B cell (primary cell): Measurements from ENCODE around the gene BMERB1. TPM values are rescaled to one million over a fixed set of nuclear protein-coding genes. Genes with fewer than 3 reads are reported as not detected.

Experiments
- ATAC-seq: fragments of 200-7000 bp; cut with Tn5 transposase; one replicate; pipeline ENCODE4 v1.10.0; 2021; ENCODE audit warnings: low read depth, mild to moderate bottlenecking, moderate number of reproducible peaks, moderate library complexity
- CTCF ChIA-PET: fragments of 350-600 bp; sonication (Branson Sonifier 250); formaldehyde crosslinking; loops from one replicate; lab custom pipeline; 2021; ENCODE audit warnings: antibody characterized with exemption, inconsistent platforms; lab: Charles Lee
- POLR2A ChIA-PET: fragments of 350-600 bp; sonication (Branson Sonifier 250); formaldehyde crosslinking; loops from one replicate; lab custom pipeline; 2021; ENCODE audit warnings: antibody characterized with exemption; lab: Charles Lee
- DNase-seq: peaks from one replicate; pipeline ENCODE4 v3.0.0; 2013
- H2AFZ ChIP-seq: 2 replicates; pipeline ENCODE4 v1.6.1; 2012; ENCODE audit warnings: mild to moderate bottlenecking, low read depth, low read length; ENCODE audit not compliant: insufficient read depth, poor library complexity, severe bottlenecking
- H3K27ac ChIP-seq, 2 donors: 1 replicate in 1 of 2; 2 replicates in 1 of 2; pipeline ENCODE4 v1.5.1; 2012 to 2013; ENCODE audit warnings: low read length in 2 of 2, mild to moderate bottlenecking in 2 of 2, moderate library complexity in 1 of 2
- H3K27me3 ChIP-seq, 4 experiments: fragments of 200-600 bp in 1 of 4; sonication (generic) in 1 of 4; replicated peaks in 1 of 4; 1 replicate in 2 of 4; 2 replicates in 2 of 4; pipeline versions ENCODE4 v1.6.1 to v1.7.0; 2013 to 2016; ENCODE audit warnings: low read length in 3 of 4, mild to moderate bottlenecking in 2 of 4, mixed read lengths in 1 of 4, moderate library complexity in 1 of 4; ENCODE audit not compliant: insufficient read depth in 4 of 4, control insufficient read depth in 3 of 4; ENCODE audit errors: control extremely low read depth in 1 of 4
- H3K36me3 ChIP-seq, 2 experiments: replicated peaks in 1 of 2; 1 replicate in 1 of 2; 2 replicates in 1 of 2; pipeline versions ENCODE4 v1.6.1 to v1.7.1; 2013; ENCODE audit warnings: low read length in 1 of 2; ENCODE audit not compliant: insufficient read depth in 2 of 2, control insufficient read depth in 1 of 2; ENCODE audit errors: control extremely low read depth in 1 of 2, extremely low read depth in 1 of 2
- H3K4me1 ChIP-seq, 2 donors: fragments of 200-600 bp in 1 of 2; sonication (generic) in 1 of 2; 1 replicate in 1 of 2; 2 replicates in 1 of 2; pipeline versions ENCODE4 v1.5.1 to v1.6.1; 2013 to 2017; ENCODE audit warnings: low read length in 2 of 2; ENCODE audit not compliant: control insufficient read depth in 2 of 2, insufficient read depth in 2 of 2
- H3K4me2 ChIP-seq: replicated peaks from 2 replicates; pipeline ENCODE3; 2012; ENCODE audit warnings: mild to moderate bottlenecking, low read depth, low read length; ENCODE audit not compliant: poor library complexity, severe bottlenecking
- H3K4me3 ChIP-seq, 5 experiments: fragments of 200-600 bp in 1 of 5; sonication (generic) in 1 of 5; 1 replicate in 3 of 5; 2 replicates in 2 of 5; pipeline versions ENCODE4 v1.5.1 to v1.7.0; 2011 to 2016; ENCODE audit warnings: low read length in 4 of 5, mild to moderate bottlenecking in 4 of 5, low read depth in 2 of 5, control low read depth in 1 of 5, moderate library complexity in 1 of 5; ENCODE audit not compliant: insufficient read depth in 1 of 5; ENCODE audit errors: control extremely low read depth in 1 of 5, extremely low read depth in 1 of 5
- H3K79me2 ChIP-seq: fragments of 200-600 bp; sonication (generic); one replicate; pipeline ENCODE4 v1.6.0; 2016; ENCODE audit warnings: low read length; ENCODE audit not compliant: control insufficient read depth, insufficient read depth
- H3K9ac ChIP-seq: fragments of 200-600 bp; sonication (generic); 2 replicates; pipeline ENCODE4 v1.6.1; 2017; ENCODE audit warnings: mild to moderate bottlenecking, low read length, moderate library complexity
- H3K9me3 ChIP-seq, 3 donors: one replicate each; pipeline versions ENCODE4 v1.6.1 to v1.7.1; 2013; ENCODE audit warnings: low read length in 2 of 3; ENCODE audit not compliant: control insufficient read depth in 2 of 3, insufficient read depth in 1 of 3; ENCODE audit errors: control extremely low read depth in 1 of 3
- H4K20me1 ChIP-seq: 2 replicates; pipeline ENCODE4 v1.6.0; 2012; ENCODE audit warnings: mild to moderate bottlenecking, low read length; ENCODE audit not compliant: insufficient read depth, control insufficient read depth, poor library complexity, severe bottlenecking
- H3K27ac Mint-ChIP-seq: one replicate; pipeline ENCODE4 v1.8.0; 2021; ENCODE audit warnings: mixed read lengths
- H3K27me3 Mint-ChIP-seq: one replicate; pipeline ENCODE4 v1.8.0; 2021; ENCODE audit warnings: mixed read lengths
- H3K4me1 Mint-ChIP-seq: one replicate; pipeline ENCODE4 v1.8.0; 2021; ENCODE audit warnings: mixed read lengths
- H3K4me3 Mint-ChIP-seq: one replicate; pipeline ENCODE4 v1.8.0; 2021; ENCODE audit warnings: mixed read lengths
- H3K9me3 Mint-ChIP-seq: one replicate; pipeline ENCODE4 v1.8.0; 2022; ENCODE audit warnings: mixed read lengths; ENCODE audit not compliant: insufficient read depth
- EZH2 ChIP-seq: IDR thresholded peaks from 2 replicates; pipeline ENCODE4 v1.6.1; 2012; ENCODE audit warnings: borderline replicate concordance, low read depth, mild to moderate bottlenecking, moderate library complexity, low read length; ENCODE audit not compliant: insufficient read depth, poor library complexity, severe bottlenecking
- WGBS: methylation state at CpG from one replicate; pipeline ENCODE4 v1.1.5; 2013; ENCODE audit warnings: missing lambda C conversion rate; ENCODE audit not compliant: insufficient coverage; 5-methylcytosine and 5-hydroxymethylcytosine counted together
- intact Hi-C: fragments of 100-400 bp; cut with micrococcal nuclease; formaldehyde crosslinking; loops from one replicate; pipeline ENCODE4 v1.10.0; 2022
- polyA plus RNA-seq: library from polyadenylated mRNA; depleted of rRNA; stranded (reverse); fragments of >200 nt; gene quantifications from 2 replicates; pipeline ENCODE4 v1.2.3, GENCODE V29; 2012
- total RNA-seq, 2 donors: library from RNA; stranded (reverse); fragments of 120-200 nt in 1 of 2; gene quantifications; 1 replicate in 1 of 2; 2 replicates in 1 of 2; pipeline versions ENCODE4 v1.2.3 to v1.2.4, GENCODE V29; 2013 to 2022
- TF ChIP-seq, protein P1 (sequence below): fragments of 200-600 bp; IDR thresholded peaks from one replicate; pipeline ENCODE4 v1.8.0; 2022; ENCODE audit warnings: antibody characterized with exemption, mild to moderate bottlenecking

Gene BMERB1
- total and polyA plus RNA-seq, 2 donors (not counting 1 experiment from before 2014, with no cell fraction given) = 2.2 to 11.2 TPM

DNA sequence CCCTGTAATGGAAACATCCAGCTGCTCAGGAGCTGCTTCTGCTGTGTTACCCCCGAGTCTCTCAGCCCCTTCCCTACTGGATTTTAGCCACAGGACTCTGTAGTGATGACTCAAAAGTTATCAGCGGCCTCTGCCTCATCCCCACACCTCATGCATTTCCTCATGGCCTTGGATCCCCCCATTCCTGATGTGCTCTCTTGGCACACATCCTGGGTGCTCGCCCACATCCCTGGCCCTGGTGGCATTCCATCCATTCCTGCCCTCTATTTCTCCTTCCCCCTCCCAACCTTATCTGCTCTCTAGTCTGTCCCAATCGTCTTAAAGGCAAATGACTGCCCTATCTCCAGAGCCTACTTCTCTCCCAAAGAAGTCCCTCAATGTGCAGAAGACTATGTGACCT is 184.0 kb downstream of the BMERB1 start:
- ChIA-PET CTCF (interaction anchor here (0.9 kb wide), 1 partner anchor 10 kb away, joined by 4 read pairs; no protein-coding TSS in a partner anchor), POLR2A (no interaction called here)
- intact Hi-C loops = no loop called here
- no peak overlapping the region for H3K4me2 ChIP-seq
- ATAC-seq = no peak
- H3K27me3 Mint-ChIP-seq = no peaks in the 10 kb centered on the region
- H3K36me3 ChIP-seq = peaks cover 9 to 86% of the 10 kb centered on the region in 2 experiments
- TF ChIP-seq, protein P1, sequence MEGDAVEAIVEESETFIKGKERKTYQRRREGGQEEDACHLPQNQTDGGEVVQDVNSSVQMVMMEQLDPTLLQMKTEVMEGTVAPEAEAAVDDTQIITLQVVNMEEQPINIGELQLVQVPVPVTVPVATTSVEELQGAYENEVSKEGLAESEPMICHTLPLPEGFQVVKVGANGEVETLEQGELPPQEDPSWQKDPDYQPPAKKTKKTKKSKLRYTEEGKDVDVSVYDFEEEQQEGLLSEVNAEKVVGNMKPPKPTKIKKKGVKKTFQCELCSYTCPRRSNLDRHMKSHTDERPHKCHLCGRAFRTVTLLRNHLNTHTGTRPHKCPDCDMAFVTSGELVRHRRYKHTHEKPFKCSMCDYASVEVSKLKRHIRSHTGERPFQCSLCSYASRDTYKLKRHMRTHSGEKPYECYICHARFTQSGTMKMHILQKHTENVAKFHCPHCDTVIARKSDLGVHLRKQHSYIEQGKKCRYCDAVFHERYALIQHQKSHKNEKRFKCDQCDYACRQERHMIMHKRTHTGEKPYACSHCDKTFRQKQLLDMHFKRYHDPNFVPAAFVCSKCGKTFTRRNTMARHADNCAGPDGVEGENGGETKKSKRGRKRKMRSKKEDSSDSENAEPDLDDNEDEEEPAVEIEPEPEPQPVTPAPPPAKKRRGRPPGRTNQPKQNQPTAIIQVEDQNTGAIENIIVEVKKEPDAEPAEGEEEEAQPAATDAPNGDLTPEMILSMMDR = no peak
- TF ChIP-seq EZH2 = no peak
- no peak overlapping the region for H3K4me3 Mint-ChIP-seq
- H3K27ac ChIP-seq = no peak overlapping the region
- DNase-seq = no peak
- H3K9me3 Mint-ChIP-seq = no peaks in the 10 kb centered on the region
- peak overlapping the region; percentile 42 for H3K27ac Mint-ChIP-seq
- H2AFZ ChIP-seq = no peak overlapping the region
- WGBS = 92% methylated on average over 4 of the region's 4 CpGs
- no peak overlapping the region for H3K4me3 ChIP-seq
- H3K27me3 ChIP-seq = no peaks in the 10 kb centered on the region
- no peaks in the 10 kb centered on the region for H3K9me3 ChIP-seq
- H3K9ac ChIP-seq = no peak overlapping the region
- peaks cover 22% of the 10 kb centered on the region for H3K79me2 ChIP-seq
- no peaks in the 10 kb centered on the region for H3K4me1 ChIP-seq
- peaks cover 24% of the 10 kb centered on the region for H4K20me1 ChIP-seq
- peaks cover 4% of the 10 kb centered on the region for H3K4me1 Mint-ChIP-seq

DNA sequence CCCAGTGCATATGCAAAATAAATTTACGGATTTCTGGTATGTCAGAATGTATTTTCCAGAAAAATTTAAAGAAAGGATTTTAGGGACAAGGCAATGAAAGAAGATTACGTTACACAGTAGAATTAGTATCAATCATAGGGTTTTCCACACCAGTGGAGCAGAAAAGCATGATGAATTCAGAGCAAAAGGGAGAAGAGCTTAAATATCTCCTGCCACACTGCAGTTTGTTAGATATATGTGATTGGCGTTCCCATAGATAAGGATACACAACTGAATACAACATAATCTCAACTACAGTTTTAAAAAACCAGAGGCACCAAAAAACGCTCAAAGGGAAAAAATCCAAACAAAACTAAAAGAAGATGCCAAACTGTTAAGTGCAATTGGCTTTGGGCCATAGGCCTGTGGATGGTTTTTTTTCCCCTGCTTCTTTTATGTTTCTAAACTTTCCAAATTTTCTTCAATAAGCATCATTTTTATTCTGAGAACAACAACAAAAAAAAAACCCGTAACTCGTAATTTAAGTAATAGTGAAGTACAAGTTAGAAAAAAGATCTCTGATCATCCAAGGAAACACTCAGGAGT is 186.3 kb downstream of the BMERB1 start:
- no peaks in the 10 kb centered on the region for H3K9me3 Mint-ChIP-seq
- Histone ChIP-seq H3K79me2 (peaks cover 45% of the 10 kb centered on the region), H3K9me3 (no peaks in the 10 kb centered on the region), H2AFZ (no peak overlapping the region), H3K4me1 (no peaks in the 10 kb centered on the region), H3K36me3 (peaks cover 9 to 97% of the 10 kb centered on the region in 2 experiments), H3K27ac (no peak overlapping the region), H3K27me3 (no peaks in the 10 kb centered on the region), H3K4me3 (no peak overlapping the region), H3K9ac (no peak overlapping the region), H3K4me2 (no peak overlapping the region), H4K20me1 (peaks cover 40% of the 10 kb centered on the region)
- WGBS = no CpG with 5 or more reads among the region's 6 CpGs
- POLR2A ChIA-PET = no interaction called here
- intact Hi-C loops = no loop called here
- no peak overlapping the region for H3K4me3 Mint-ChIP-seq
- ATAC-seq (no peak), DNase-seq (no peak)
- peak overlapping the region; percentile 27 for H3K27ac Mint-ChIP-seq
- peaks cover 4% of the 10 kb centered on the region for H3K4me1 Mint-ChIP-seq
- H3K27me3 Mint-ChIP-seq = no peaks in the 10 kb centered on the region
- CTCF ChIA-PET = interaction anchor here (1.7 kb wide), 1 partner anchor 22 kb away, joined by 5 read pairs; the partner anchor contains the start of gene MARF1
- TF ChIP-seq EZH2 = no peak
- TF ChIP-seq, protein P1 = no peak
